Tongue (tissue), 2 donors: Measurements from ENCODE around the gene NAALADL2. TPM values are rescaled to one million over a fixed set of nuclear protein-coding genes. Genes with fewer than 3 reads are reported as not detected.

Experiments used
- small RNA-seq: library from RNA; depleted of rRNA; stranded (forward); fragments of <200 nt; gene quantifications from one replicate; pipeline ENCODE3, GENCODE V24; 2014; ENCODE audit warnings: low replicate concordance
- total RNA-seq: library from RNA; depleted of rRNA; stranded (reverse); fragments of >200 nt; gene quantifications from one replicate; pipeline ENCODE4 v1.2.3, GENCODE V29; 2014

The NAALADL2 gene
- total RNA-seq, 1 donor from 2014 or later, result 76.0 TPM

Small RNA genes within 50 kb of the gene (small RNA-seq; reads per million reads assigned to genes)
- gene MIR4789 (not detected), gene RNU4-91P (not detected), gene RNU6-1233P (not detected), gene RNU6-1317P (not detected)
